NB4 (cell line): ENCODE data around the gene HSCB.

Experiments used
- POLR2A ChIP-seq: IDR thresholded peaks from 2 replicates; pipeline ENCODE4 v1.6.1; 2011; ENCODE audit warnings: mild to moderate bottlenecking; ENCODE audit not compliant: insufficient read length; ENCODE audit errors: extremely low read depth
- TF ChIP-seq, protein P1 (sequence below): IDR thresholded peaks from one replicate; pipeline ENCODE4 v1.5.1; 2012; ENCODE audit warnings: low read depth, low read length

DNA sequence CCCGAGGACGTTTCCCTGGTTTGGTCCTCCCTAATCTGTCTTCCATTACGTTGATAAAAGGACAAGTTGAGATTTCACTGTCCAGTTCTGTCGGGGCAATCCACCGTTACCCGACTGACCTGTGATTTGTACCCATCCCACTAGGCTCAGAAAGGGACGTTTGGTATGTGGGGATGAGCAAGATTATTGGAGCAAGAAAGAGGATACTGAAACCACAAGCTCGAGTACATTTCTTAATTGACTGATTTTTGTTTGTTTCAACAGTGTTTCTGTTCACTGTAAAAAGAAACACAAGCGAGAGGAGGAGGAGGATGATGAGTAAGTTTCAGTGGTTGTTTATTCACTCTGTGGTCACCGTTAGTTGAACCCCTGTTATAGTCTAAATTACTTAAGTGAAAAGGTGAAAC, 31.6 kb downstream of the HSCB start:
- TF ChIP-seq POLR2A, result no peak
- TF ChIP-seq, protein P1, sequence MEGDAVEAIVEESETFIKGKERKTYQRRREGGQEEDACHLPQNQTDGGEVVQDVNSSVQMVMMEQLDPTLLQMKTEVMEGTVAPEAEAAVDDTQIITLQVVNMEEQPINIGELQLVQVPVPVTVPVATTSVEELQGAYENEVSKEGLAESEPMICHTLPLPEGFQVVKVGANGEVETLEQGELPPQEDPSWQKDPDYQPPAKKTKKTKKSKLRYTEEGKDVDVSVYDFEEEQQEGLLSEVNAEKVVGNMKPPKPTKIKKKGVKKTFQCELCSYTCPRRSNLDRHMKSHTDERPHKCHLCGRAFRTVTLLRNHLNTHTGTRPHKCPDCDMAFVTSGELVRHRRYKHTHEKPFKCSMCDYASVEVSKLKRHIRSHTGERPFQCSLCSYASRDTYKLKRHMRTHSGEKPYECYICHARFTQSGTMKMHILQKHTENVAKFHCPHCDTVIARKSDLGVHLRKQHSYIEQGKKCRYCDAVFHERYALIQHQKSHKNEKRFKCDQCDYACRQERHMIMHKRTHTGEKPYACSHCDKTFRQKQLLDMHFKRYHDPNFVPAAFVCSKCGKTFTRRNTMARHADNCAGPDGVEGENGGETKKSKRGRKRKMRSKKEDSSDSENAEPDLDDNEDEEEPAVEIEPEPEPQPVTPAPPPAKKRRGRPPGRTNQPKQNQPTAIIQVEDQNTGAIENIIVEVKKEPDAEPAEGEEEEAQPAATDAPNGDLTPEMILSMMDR, result no peak
